ENCODE results near the gene CYTH1.

CYTH1 gene

GRCh38 chr17:78715876-78716275 lies 66.2 kb downstream of the CYTH1 start:
- no peak for DNase-seq (ENCODE audit: low read depth in 2 of 2)

- DNase-seq (ENCODE audit: low read depth in 2 of 2), result no peak
These were observed 66.9 kb downstream of the CYTH1 start for GRCh38 chr17:78715000-78715771.

GRCh38 chr17:78714534-78714933 lies 67.5 kb downstream of the CYTH1 start:
- no peak for DNase-seq (ENCODE audit: low read depth in 2 of 2)

GRCh38 chr17:78712043-78712442 lies 70.0 kb downstream of the CYTH1 start:
- DNase-seq (ENCODE audit: low read depth in 2 of 2), result no peak

- DNase-seq (ENCODE audit: low read depth in 2 of 2), result no peak
These were observed 71.5 kb downstream of the CYTH1 start for GRCh38 chr17:78710607-78711006.

- DNase-seq (ENCODE audit: low read depth in 2 of 2), result no peak
These were observed 72.3 kb downstream of the CYTH1 start for GRCh38 chr17:78709751-78710181.

GRCh38 chr17:78709119-78709681 lies 72.9 kb downstream of the CYTH1 start:
- no peak for DNase-seq (ENCODE audit: low read depth in 2 of 2)

- peak; percentile 40 to 48 for DNase-seq (ENCODE audit: low read depth in 2 of 2)
These were observed 73.5 kb downstream of the CYTH1 start for GRCh38 chr17:78708510-78708973.

- DNase-seq (ENCODE audit: low read depth in 2 of 2), result no peak
These were observed 74.2 kb downstream of the CYTH1 start for GRCh38 chr17:78707923-78708322.

- no peak for DNase-seq (ENCODE audit: low read depth in 2 of 2)
These were observed 75.1 kb downstream of the CYTH1 start for GRCh38 chr17:78707016-78707415.

GRCh38 chr17:78706271-78706915 lies 75.7 kb downstream of the CYTH1 start:
- DNase-seq (ENCODE audit: low read depth in 2 of 2), result no peak

- no peak for DNase-seq (ENCODE audit: low read depth in 2 of 2)
These were observed 77.0 kb downstream of the CYTH1 start for GRCh38 chr17:78705071-78705470.

- no peak for DNase-seq (ENCODE audit: low read depth in 2 of 2)
These were observed 77.5 kb downstream of the CYTH1 start for GRCh38 chr17:78704594-78704993.

- no peak for DNase-seq (ENCODE audit: low read depth in 2 of 2)
These were observed 84.3 kb downstream of the CYTH1 start for GRCh38 chr17:78697554-78698343.

GRCh38 chr17:78697122-78697521 lies 85.0 kb downstream of the CYTH1 start:
- DNase-seq (ENCODE audit: low read depth in 2 of 2), result no peak

- no peak for DNase-seq (ENCODE audit: low read depth in 2 of 2)
These were observed 85.8 kb downstream of the CYTH1 start for GRCh38 chr17:78696016-78696982.

GRCh38 chr17:78694805-78695531 lies 87.1 kb downstream of the CYTH1 start:
- no peak for DNase-seq (ENCODE audit: low read depth in 2 of 2)

- no peak for DNase-seq (ENCODE audit: low read depth in 2 of 2)
These were observed 88.6 kb downstream of the CYTH1 start for GRCh38 chr17:78693346-78694083.

- DNase-seq (ENCODE audit: low read depth in 2 of 2), result no peak
These were observed 89.5 kb downstream of the CYTH1 start for GRCh38 chr17:78692460-78693010.

Measured in activated CD4-positive, alpha-beta T cell treated with anti-CD3 and anti-CD28 coated beads for 24 hours (primary cell).